HEK293 (cell line): Measurements from ENCODE around the gene CTDNEP1.

ENCODE experiments used
- FEZF1 ChIP-seq: fragments of 450-650 bp; formaldehyde crosslinking; IDR thresholded peaks from 2 replicates; pipeline ENCODE4 v1.5.1; 2016; ENCODE audit warnings: missing biosample characterization, missing genetic modification characterization
- GLIS2 ChIP-seq: fragments of 450-650 bp; formaldehyde crosslinking; IDR thresholded peaks from 2 replicates; pipeline ENCODE4 v1.5.1; 2016; ENCODE audit warnings: missing biosample characterization, missing genetic modification characterization
- KLF1 ChIP-seq: fragments of 450-650 bp; formaldehyde crosslinking; IDR thresholded peaks from 2 replicates; pipeline ENCODE4 v1.5.1; 2016; ENCODE audit warnings: missing biosample characterization, missing genetic modification characterization
- KLF9 ChIP-seq: fragments of 450-650 bp; formaldehyde crosslinking; IDR thresholded peaks from 2 replicates; pipeline ENCODE4 v1.5.1; 2016; ENCODE audit warnings: missing biosample characterization, missing genetic modification characterization, low read depth
- MEIS1 ChIP-seq: sonication (generic); formaldehyde crosslinking; IDR thresholded peaks from 2 replicates; pipeline ENCODE4 v1.8.1; 2022; ENCODE audit warnings: missing genetic modification reagents, mild to moderate bottlenecking, borderline replicate concordance
- MYNN ChIP-seq: fragments of 450-650 bp; formaldehyde crosslinking; IDR thresholded peaks from 2 replicates; pipeline ENCODE4 v1.5.1; 2016; ENCODE audit warnings: missing biosample characterization, missing genetic modification characterization, borderline replicate concordance
- REPIN1 ChIP-seq: fragments of 450-650 bp; formaldehyde crosslinking; IDR thresholded peaks from 2 replicates; pipeline ENCODE4 v1.5.1; 2017; ENCODE audit warnings: missing biosample characterization, missing genetic modification characterization, low read depth
- TRIM28 ChIP-seq: IDR thresholded peaks from 2 replicates; pipeline ENCODE4 v1.6.1; 2011; ENCODE audit warnings: low read length, control low read depth, borderline replicate concordance
- YY2 ChIP-seq: fragments of 450-650 bp; formaldehyde crosslinking; IDR thresholded peaks from 2 replicates; pipeline ENCODE4 v1.5.1; 2016; ENCODE audit warnings: missing biosample characterization, missing genetic modification characterization
- ZBTB10 ChIP-seq: fragments of 450-650 bp; formaldehyde crosslinking; IDR thresholded peaks from 2 replicates; pipeline ENCODE4 v1.5.1; 2016; ENCODE audit warnings: missing biosample characterization, missing genetic modification characterization
- ZBTB11 ChIP-seq: fragments of 450-650 bp; formaldehyde crosslinking; conservative IDR thresholded peaks from 2 replicates; pipeline ENCODE4 v1.5.1; 2016; ENCODE audit warnings: low read depth, missing biosample characterization, missing genetic modification characterization
- ZBTB26 ChIP-seq: fragments of 450-650 bp; formaldehyde crosslinking; optimal IDR thresholded peaks from 2 replicates; pipeline ENCODE3; 2016; ENCODE audit warnings: missing biosample characterization, mild to moderate bottlenecking, missing genetic modification characterization
- ZEB2 ChIP-seq: fragments of 450-650 bp; formaldehyde crosslinking; IDR thresholded peaks from 2 replicates; pipeline ENCODE4 v1.5.1; 2016; ENCODE audit warnings: missing biosample characterization, missing genetic modification characterization
- ZNF175 ChIP-seq: fragments of 450-650 bp; formaldehyde crosslinking; IDR thresholded peaks from 2 replicates; pipeline ENCODE4 v1.5.1; 2016; ENCODE audit warnings: missing biosample characterization, missing genetic modification characterization
- ZNF274 ChIP-seq, 2 experiments: fragments of 200-500 bp in 1 of 2; fragments of 450-650 bp in 1 of 2; sonication (Bioruptor generic) in 1 of 2; formaldehyde crosslinking in 1 of 2; IDR thresholded peaks; 2 replicates each; pipeline versions ENCODE4 v1.5.1 to v1.6.1; 2014 to 2016; ENCODE audit warnings: borderline replicate concordance in 1 of 2, inconsistent platforms in 1 of 2, low read length in 1 of 2, missing biosample characterization in 1 of 2, missing genetic modification characterization in 1 of 2
- ZNF302 ChIP-seq: fragments of 450-650 bp; formaldehyde crosslinking; IDR thresholded peaks from 2 replicates; pipeline ENCODE4 v1.5.1; 2016; ENCODE audit warnings: missing biosample characterization, missing genetic modification characterization, low read depth
- ZNF311 ChIP-seq: fragments of 450-650 bp; formaldehyde crosslinking; IDR thresholded peaks from 2 replicates; pipeline ENCODE4 v1.5.1; 2017; ENCODE audit warnings: missing biosample characterization, missing genetic modification characterization, borderline replicate concordance
- ZNF394 ChIP-seq: fragments of 450-650 bp; formaldehyde crosslinking; IDR thresholded peaks from 2 replicates; pipeline ENCODE4 v1.5.1; 2016; ENCODE audit warnings: missing biosample characterization, missing genetic modification characterization, mild to moderate bottlenecking, moderate library complexity, borderline replicate concordance
- ZNF473 ChIP-seq: fragments of 450-650 bp; formaldehyde crosslinking; IDR thresholded peaks from 2 replicates; pipeline ENCODE4 v1.5.1; 2017; ENCODE audit warnings: missing biosample characterization, missing genetic modification characterization
- ZNF501 ChIP-seq: fragments of 450-650 bp; formaldehyde crosslinking; IDR thresholded peaks from 2 replicates; pipeline ENCODE4 v1.5.1; 2016; ENCODE audit warnings: missing biosample characterization, missing genetic modification characterization
- ZNF518A ChIP-seq: fragments of 450-650 bp; formaldehyde crosslinking; conservative IDR thresholded peaks from 2 replicates; pipeline ENCODE4 v1.5.1; 2016; ENCODE audit warnings: low read depth, missing biosample characterization, missing genetic modification characterization
- ZNF610 ChIP-seq: fragments of 450-650 bp; formaldehyde crosslinking; IDR thresholded peaks from 2 replicates; pipeline ENCODE4 v1.5.1; 2016; ENCODE audit warnings: missing biosample characterization, missing genetic modification characterization, borderline replicate concordance
- ZNF785 ChIP-seq: fragments of 450-650 bp; formaldehyde crosslinking; IDR thresholded peaks from 2 replicates; pipeline ENCODE4 v1.5.1; 2016; ENCODE audit warnings: missing biosample characterization, missing genetic modification characterization
- ZNF791 ChIP-seq: fragments of 450-650 bp; formaldehyde crosslinking; IDR thresholded peaks from 2 replicates; pipeline ENCODE4 v1.5.1; 2016; ENCODE audit warnings: missing biosample characterization, missing genetic modification characterization
- ZSCAN23 ChIP-seq: fragments of 450-650 bp; formaldehyde crosslinking; IDR thresholded peaks from 2 replicates; pipeline ENCODE4 v1.5.1; 2016; ENCODE audit warnings: missing biosample characterization, missing genetic modification characterization
- ZXDB ChIP-seq: fragments of 450-650 bp; formaldehyde crosslinking; IDR thresholded peaks from 2 replicates; pipeline ENCODE4 v1.5.1; 2016; ENCODE audit warnings: missing biosample characterization, missing genetic modification characterization

Gene CTDNEP1

GRCh38 chr17:7241783-7242716 is 9.5 kb downstream of the CTDNEP1 start, which contains the start of gene GABARAP (continued):
- TF ChIP-seq ZBTB10 (tag by site-specific recombination): peak; percentile 88
- TF ChIP-seq KLF9: peak; percentile 86
- no peak for TF ChIP-seq ZNF175 (tag by site-specific recombination)
- no peak for TF ChIP-seq ZNF394 (tag by site-specific recombination)
- peak; percentile 78 for TF ChIP-seq ZBTB11
- TF ChIP-seq ZNF610 (tag by site-specific recombination): no peak
- peak; percentile 89 for TF ChIP-seq ZBTB26 (tag by site-specific recombination)
- TF ChIP-seq ZNF473 (tag by site-specific recombination): no peak
- TF ChIP-seq ZNF785 (tag by site-specific recombination): no peak
- no peak for TF ChIP-seq ZSCAN23 (tag by site-specific recombination)
- TF ChIP-seq ZXDB (tag by site-specific recombination): no peak; the same call in 1 of the 2 replicates
- no peak for TF ChIP-seq YY2 (tag by site-specific recombination)
- TF ChIP-seq ZNF302 (tag by site-specific recombination): no peak
- no peak for TF ChIP-seq TRIM28
- peak; percentile 73 for TF ChIP-seq ZEB2 (tag by site-specific recombination)
- TF ChIP-seq FEZF1 (tag by site-specific recombination): no peak
- no peak for TF ChIP-seq MYNN
- TF ChIP-seq ZNF791 (tag by site-specific recombination): no peak; the same call in 1 of the 2 replicates
- TF ChIP-seq REPIN1 (tag by site-specific recombination): no peak
- TF ChIP-seq GLIS2 (tag by site-specific recombination): peak; percentile 98
- TF ChIP-seq MEIS1 (CRISPR knock-in tag): no peak
- TF ChIP-seq ZNF274 (IDR thresholded peaks at IDR 0.05; ENCODE audit: low read length): no peak
- no peak for TF ChIP-seq ZNF274 (tag by site-specific recombination; IDR thresholded peaks at IDR 0.05; ENCODE audit: borderline replicate concordance)
- TF ChIP-seq ZNF518A (tag by site-specific recombination): no peak
- TF ChIP-seq KLF1 (tag by site-specific recombination): 0 out of 2 replicates have a peak, but pooled peaks have one; percentile 8
- no peak for TF ChIP-seq ZNF311 (tag by site-specific recombination)
- peak; percentile 86 for TF ChIP-seq ZNF501 (tag by site-specific recombination)
